OCI-LY1 (cell line): ENCODE results near the gene GNGT1.
"Not testable (repeated sequence)": the region's sequence is repeated elsewhere in the genome, so short reads cannot be mapped to it uniquely, and the experiment has no call there.

Source experiments
- H2AFZ ChIP-seq: fragments of 200-600 bp; sonication (generic), shearing (Covaris generic); 2 replicates; pipeline ENCODE4 v1.6.0; 2014; ENCODE audit warnings: antibody characterized with exemption, mild to moderate bottlenecking, low read length
- H3F3A ChIP-seq: fragments of 200-600 bp; sonication (generic), shearing (Covaris generic); 2 replicates; pipeline ENCODE4 v1.6.0; 2014; ENCODE audit warnings: mild to moderate bottlenecking, antibody characterized with exemption, low read length, moderate library complexity; ENCODE audit not compliant: insufficient read depth
- H3K27ac ChIP-seq: fragments of 200-600 bp; sonication (generic); 2 replicates; pipeline ENCODE4 v1.5.1; 2014; ENCODE audit warnings: low read length, mixed run types, mild to moderate bottlenecking, low read depth; ENCODE audit not compliant: poor library complexity, severe bottlenecking
- H3K27me3 ChIP-seq: fragments of 200-600 bp; sonication (generic); 2 replicates; pipeline ENCODE4 v1.6.0; 2014; ENCODE audit warnings: antibody characterized with exemption, mild to moderate bottlenecking, low read length, moderate library complexity; ENCODE audit not compliant: insufficient read depth
- H3K36me3 ChIP-seq: fragments of 200-600 bp; sonication (generic); 2 replicates; pipeline ENCODE4 v1.6.1; 2014; ENCODE audit warnings: mild to moderate bottlenecking, antibody characterized with exemption, low read length, moderate library complexity, mixed read lengths; ENCODE audit not compliant: insufficient read depth
- H3K4me1 ChIP-seq: fragments of 200-600 bp; sonication (generic); 2 replicates; pipeline ENCODE4 v1.5.1; 2014; ENCODE audit warnings: mild to moderate bottlenecking, low read length, moderate library complexity; ENCODE audit not compliant: insufficient read depth, severe bottlenecking
- H3K4me2 ChIP-seq: fragments of 200-600 bp; sonication (generic), shearing (Covaris generic); 2 replicates; pipeline ENCODE4 v1.6.1; 2014; ENCODE audit warnings: low read length
- H3K4me3 ChIP-seq: fragments of 200-600 bp; sonication (generic); 2 replicates; pipeline ENCODE4 v1.5.1; 2014; ENCODE audit warnings: low read length, low read depth, mild to moderate bottlenecking, mixed read lengths; ENCODE audit not compliant: poor library complexity, severe bottlenecking
- H3K79me2 ChIP-seq: fragments of 200-600 bp; shearing (Covaris generic); 2 replicates; pipeline ENCODE4 v1.6.1; 2016; ENCODE audit warnings: mixed run types, low read length, mixed read lengths; ENCODE audit not compliant: insufficient read depth
- H3K9ac ChIP-seq: fragments of 200-600 bp; sonication (generic), shearing (Covaris generic); 2 replicates; pipeline ENCODE4 v1.6.1; 2014; ENCODE audit warnings: mild to moderate bottlenecking, low read length, mixed read lengths
- H3K9me2 ChIP-seq: fragments of 200-600 bp; sonication (generic), shearing (Covaris generic); 2 replicates; pipeline ENCODE4 v1.6.1; 2014; ENCODE audit warnings: low read depth, mild to moderate bottlenecking, low read length, mixed read lengths
- H3K9me3 ChIP-seq: fragments of 200-600 bp; shearing (Covaris generic); 2 replicates; pipeline ENCODE4 v1.6.1; 2014; ENCODE audit warnings: low read length, mixed read lengths
- H4K20me1 ChIP-seq: fragments of 200-600 bp; sonication (generic), shearing (Covaris generic); 2 replicates; pipeline ENCODE4 v1.6.0; 2016; ENCODE audit warnings: mild to moderate bottlenecking, low read length; ENCODE audit not compliant: insufficient read depth
- CTCF ChIP-seq: fragments of 200-600 bp; sonication (generic), shearing (Covaris generic); IDR thresholded peaks from 2 replicates; pipeline ENCODE4 v1.5.1; 2017; ENCODE audit warnings: mild to moderate bottlenecking, antibody characterized with exemption, low read length, moderate library complexity, mixed read lengths
- EZH2 ChIP-seq: fragments of 200-600 bp; sonication (generic), shearing (Covaris generic); IDR thresholded peaks from 2 replicates; pipeline ENCODE4 v1.8.0; 2017; ENCODE audit warnings: borderline replicate concordance, mixed run types, mild to moderate bottlenecking, antibody characterized with exemption, low read length, moderate library complexity, mixed read lengths

GNGT1 gene

GRCh38 chr7:93914581-93915066, 8.3 kb downstream of the GNGT1 start:
- no peaks in the 10 kb centered on the region for H3K36me3 ChIP-seq
- peaks cover 28% of the 10 kb centered on the region for H3K4me1 ChIP-seq
- H3K27me3 ChIP-seq, result no peaks in the 10 kb centered on the region
- no peak overlapping the region for H3K4me3 ChIP-seq
- H3K9me2 ChIP-seq, result no peaks in the 10 kb centered on the region
- no peaks in the 10 kb centered on the region for H3K9me3 ChIP-seq
- H3K27ac ChIP-seq, result no peak overlapping the region
- no peak overlapping the region for H3K9ac ChIP-seq
- no peaks in the 10 kb centered on the region for H4K20me1 ChIP-seq
- H3K79me2 ChIP-seq, result no peaks in the 10 kb centered on the region
- no peak overlapping the region for H3K4me2 ChIP-seq
- no peak for TF ChIP-seq CTCF
- no peak for TF ChIP-seq EZH2
- no peak overlapping the region for H2AFZ ChIP-seq
- H3F3A ChIP-seq, result no peaks in the 10 kb centered on the region

- not testable (repeated sequence) for H3K9me2 ChIP-seq, H3K9ac ChIP-seq, H2AFZ ChIP-seq, H3K27ac ChIP-seq, H3K36me3 ChIP-seq, H3K27me3 ChIP-seq, H3K4me2 ChIP-seq, H3K79me2 ChIP-seq, H3F3A ChIP-seq, H3K4me3 ChIP-seq, H4K20me1 ChIP-seq, H3K9me3 ChIP-seq
- peaks cover 30% of the 10 kb centered on the region for H3K4me1 ChIP-seq
Measured at GRCh38 chr7:93915206-93915842, 9.0 kb downstream of the GNGT1 start.

GRCh38 chr7:93915888-93916287, 9.5 kb downstream of the GNGT1 start:
- not testable (repeated sequence) for H3K4me2 ChIP-seq, H3K36me3 ChIP-seq, H3K4me3 ChIP-seq, H3K79me2 ChIP-seq, H3K9me2 ChIP-seq, H3K9ac ChIP-seq, H3F3A ChIP-seq, H3K27me3 ChIP-seq, H4K20me1 ChIP-seq, H3K9me3 ChIP-seq, H2AFZ ChIP-seq
- H3K4me1 ChIP-seq, result peaks cover 36% of the 10 kb centered on the region
- peak overlapping the region; percentile 19 for H3K27ac ChIP-seq

GRCh38 chr7:93916315-93916714, 9.9 kb downstream of the GNGT1 start:
- H3K79me2 ChIP-seq, H3K36me3 ChIP-seq, H3K9me2 ChIP-seq, H4K20me1 ChIP-seq, H3K27me3 ChIP-seq, H3K4me3 ChIP-seq, H3K9me3 ChIP-seq, H3F3A ChIP-seq, H3K9ac ChIP-seq: not testable (repeated sequence)
- H2AFZ ChIP-seq, result peak overlapping the region; percentile 61
- H3K4me1 ChIP-seq, result peaks cover 40% of the 10 kb centered on the region
- peak overlapping the region; percentile 19 for H3K27ac ChIP-seq
- peak overlapping the region; percentile 60 for H3K4me2 ChIP-seq
